ENCODE data around the gene SLC35F3.

DNA sequence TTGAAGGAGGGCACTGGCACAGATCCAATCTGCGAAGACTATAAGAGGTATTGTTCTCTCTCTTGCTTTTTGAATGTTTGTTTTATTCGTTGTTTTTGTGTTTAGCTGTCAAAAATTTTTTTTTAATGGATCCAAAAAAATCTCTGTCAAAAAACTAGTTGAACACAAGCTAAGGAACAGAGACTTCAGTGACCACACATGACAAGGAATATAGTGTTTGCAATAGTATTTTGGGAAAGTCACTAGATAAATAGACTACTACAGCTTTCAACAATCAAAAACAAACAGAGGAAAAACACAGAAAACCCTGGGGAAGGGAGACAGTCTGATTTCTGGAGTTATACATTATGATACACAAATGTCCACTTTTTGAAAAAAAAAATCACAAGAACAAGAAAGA is 431.9 kb downstream of the SLC35F3 start:
- TF ChIP-seq, protein P1, sequence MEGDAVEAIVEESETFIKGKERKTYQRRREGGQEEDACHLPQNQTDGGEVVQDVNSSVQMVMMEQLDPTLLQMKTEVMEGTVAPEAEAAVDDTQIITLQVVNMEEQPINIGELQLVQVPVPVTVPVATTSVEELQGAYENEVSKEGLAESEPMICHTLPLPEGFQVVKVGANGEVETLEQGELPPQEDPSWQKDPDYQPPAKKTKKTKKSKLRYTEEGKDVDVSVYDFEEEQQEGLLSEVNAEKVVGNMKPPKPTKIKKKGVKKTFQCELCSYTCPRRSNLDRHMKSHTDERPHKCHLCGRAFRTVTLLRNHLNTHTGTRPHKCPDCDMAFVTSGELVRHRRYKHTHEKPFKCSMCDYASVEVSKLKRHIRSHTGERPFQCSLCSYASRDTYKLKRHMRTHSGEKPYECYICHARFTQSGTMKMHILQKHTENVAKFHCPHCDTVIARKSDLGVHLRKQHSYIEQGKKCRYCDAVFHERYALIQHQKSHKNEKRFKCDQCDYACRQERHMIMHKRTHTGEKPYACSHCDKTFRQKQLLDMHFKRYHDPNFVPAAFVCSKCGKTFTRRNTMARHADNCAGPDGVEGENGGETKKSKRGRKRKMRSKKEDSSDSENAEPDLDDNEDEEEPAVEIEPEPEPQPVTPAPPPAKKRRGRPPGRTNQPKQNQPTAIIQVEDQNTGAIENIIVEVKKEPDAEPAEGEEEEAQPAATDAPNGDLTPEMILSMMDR (IDR thresholded peaks at IDR 0.05 in 2 of 3, conservative IDR thresholded peaks at IDR 0.05 in 1 of 3; ENCODE audit: insufficient read depth in 2 of 3, low read depth in 1 of 3, low read length in 3 of 3), result no peak
- TF ChIP-seq ILF3 (IDR thresholded peaks at IDR 0.05; ENCODE audit: borderline replicate concordance), result no peak
- TF ChIP-seq ZNF217 (CRISPR knock-in tag; IDR thresholded peaks at IDR 0.05), result no peak
- TF ChIP-seq GTF2F1 (IDR thresholded peaks at IDR 0.05; ENCODE audit: low read depth, low read length), result no peak

Measured in K562 (cell line).